ENCODE measurements around the gene MFSD2A.

Gene MFSD2A

DNA sequence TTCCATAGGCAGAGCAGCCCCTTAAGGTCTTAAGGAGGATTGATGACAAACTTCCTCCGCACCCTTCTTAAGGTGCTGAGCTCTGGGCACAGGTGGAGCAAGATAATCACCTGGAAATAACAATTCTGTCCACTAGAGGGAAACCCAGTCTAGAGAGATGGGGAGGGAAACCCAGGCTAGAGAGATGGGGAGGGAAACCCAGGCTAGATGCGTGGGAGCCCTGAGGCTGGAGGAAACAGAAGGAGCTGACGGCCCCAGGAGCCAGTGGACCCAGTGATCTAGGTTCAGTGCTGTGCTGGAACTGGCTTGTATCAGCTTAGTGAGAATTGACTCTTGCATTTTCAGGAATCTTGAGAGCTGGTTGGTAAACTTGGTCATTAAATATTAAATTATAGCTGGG is 35.4 kb upstream of the MFSD2A start:
- ATAC-seq = peak; percentile 95
- no peak for TF ChIP-seq CSDC2 (CRISPR knock-in tag; IDR thresholded peaks at IDR 0.05)
- TF ChIP-seq, protein P1, sequence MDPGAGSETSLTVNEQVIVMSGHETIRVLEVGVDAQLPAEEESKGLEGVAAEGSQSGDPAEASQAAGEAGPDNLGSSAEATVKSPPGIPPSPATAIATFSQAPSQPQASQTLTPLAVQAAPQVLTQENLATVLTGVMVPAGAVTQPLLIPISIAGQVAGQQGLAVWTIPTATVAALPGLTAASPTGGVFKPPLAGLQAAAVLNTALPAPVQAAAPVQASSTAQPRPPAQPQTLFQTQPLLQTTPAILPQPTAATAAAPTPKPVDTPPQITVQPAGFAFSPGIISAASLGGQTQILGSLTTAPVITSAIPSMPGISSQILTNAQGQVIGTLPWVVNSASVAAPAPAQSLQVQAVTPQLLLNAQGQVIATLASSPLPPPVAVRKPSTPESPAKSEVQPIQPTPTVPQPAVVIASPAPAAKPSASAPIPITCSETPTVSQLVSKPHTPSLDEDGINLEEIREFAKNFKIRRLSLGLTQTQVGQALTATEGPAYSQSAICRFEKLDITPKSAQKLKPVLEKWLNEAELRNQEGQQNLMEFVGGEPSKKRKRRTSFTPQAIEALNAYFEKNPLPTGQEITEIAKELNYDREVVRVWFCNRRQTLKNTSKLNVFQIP (CRISPR knock-in tag; IDR thresholded peaks at IDR 0.05; ENCODE audit: borderline replicate concordance, low read depth) = no peak
- no peak for TF ChIP-seq TOX (CRISPR knock-in tag; IDR thresholded peaks at IDR 0.05; ENCODE audit: borderline replicate concordance)
- TF ChIP-seq ZC3H10 (CRISPR knock-in tag; IDR thresholded peaks at IDR 0.05) = no peak
- TF ChIP-seq ZNF8 (CRISPR knock-in tag; IDR thresholded peaks at IDR 0.05) = no peak
- no peak for TF ChIP-seq ARNTL (CRISPR knock-in tag; IDR thresholded peaks at IDR 0.05; ENCODE audit: borderline replicate concordance, low read depth)
- no peak for TF ChIP-seq ZNF70 (CRISPR knock-in tag; IDR thresholded peaks at IDR 0.05)
- TF ChIP-seq ISL1 (CRISPR knock-in tag; IDR thresholded peaks at IDR 0.05) = no peak
- TF ChIP-seq, protein P2, sequence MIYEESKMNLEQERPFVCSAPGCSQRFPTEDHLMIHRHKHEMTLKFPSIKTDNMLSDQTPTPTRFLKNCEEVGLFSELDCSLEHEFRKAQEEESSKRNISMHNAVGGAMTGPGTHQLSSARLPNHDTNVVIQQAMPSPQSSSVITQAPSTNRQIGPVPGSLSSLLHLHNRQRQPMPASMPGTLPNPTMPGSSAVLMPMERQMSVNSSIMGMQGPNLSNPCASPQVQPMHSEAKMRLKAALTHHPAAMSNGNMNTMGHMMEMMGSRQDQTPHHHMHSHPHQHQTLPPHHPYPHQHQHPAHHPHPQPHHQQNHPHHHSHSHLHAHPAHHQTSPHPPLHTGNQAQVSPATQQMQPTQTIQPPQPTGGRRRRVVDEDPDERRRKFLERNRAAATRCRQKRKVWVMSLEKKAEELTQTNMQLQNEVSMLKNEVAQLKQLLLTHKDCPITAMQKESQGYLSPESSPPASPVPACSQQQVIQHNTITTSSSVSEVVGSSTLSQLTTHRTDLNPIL (CRISPR knock-in tag; IDR thresholded peaks at IDR 0.05; ENCODE audit: low read depth) = no peak
- TF ChIP-seq ESRRG (CRISPR knock-in tag; IDR thresholded peaks at IDR 0.05) = no peak
- no peak for TF ChIP-seq GLIS3 (CRISPR knock-in tag; IDR thresholded peaks at IDR 0.05)
- TF ChIP-seq TCF4 (CRISPR knock-in tag; IDR thresholded peaks at IDR 0.05; ENCODE audit: borderline replicate concordance) = no peak
- no peak for TF ChIP-seq OSR1 (CRISPR knock-in tag; IDR thresholded peaks at IDR 0.05)
- no peak for TF ChIP-seq BACH2 (CRISPR knock-in tag; IDR thresholded peaks at IDR 0.05; ENCODE audit: borderline replicate concordance)
- no peak for TF ChIP-seq ZNF565 (CRISPR knock-in tag; conservative IDR thresholded peaks at IDR 0.05; ENCODE audit: low read depth)

DNA sequence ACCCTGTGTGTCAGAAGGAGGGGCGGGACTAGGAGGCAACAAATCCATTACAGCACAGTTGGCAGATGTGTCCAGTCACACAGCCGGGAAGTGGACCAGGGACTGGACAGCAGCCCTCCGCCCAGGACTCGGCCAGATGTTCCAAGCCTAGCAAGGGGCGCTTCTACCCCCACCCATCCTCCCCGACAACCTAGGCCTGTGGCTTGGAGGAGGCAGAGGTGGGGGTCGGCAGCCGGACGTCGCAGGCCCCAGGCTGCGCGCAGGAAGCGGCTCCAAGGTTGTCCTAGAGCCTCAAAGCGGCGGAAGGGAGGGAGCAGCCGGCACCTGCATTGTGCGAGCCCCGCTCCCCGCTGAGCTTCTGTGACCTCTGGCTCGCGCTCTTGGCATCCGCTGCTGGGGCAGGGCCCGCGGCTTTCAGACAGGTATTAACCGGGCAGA is 32.7 kb upstream of the MFSD2A start:
- ATAC-seq = no peak
- TF ChIP-seq GLIS3 (CRISPR knock-in tag; IDR thresholded peaks at IDR 0.05) (no peak), ARNTL (CRISPR knock-in tag; IDR thresholded peaks at IDR 0.05; ENCODE audit: borderline replicate concordance, low read depth) (no peak), ZNF565 (CRISPR knock-in tag; conservative IDR thresholded peaks at IDR 0.05; ENCODE audit: low read depth) (no peak), ESRRG (CRISPR knock-in tag; IDR thresholded peaks at IDR 0.05) (no peak), TOX (CRISPR knock-in tag; IDR thresholded peaks at IDR 0.05; ENCODE audit: borderline replicate concordance) (no peak), ZNF8 (CRISPR knock-in tag; IDR thresholded peaks at IDR 0.05) (no peak), RARB (CRISPR knock-in tag; IDR thresholded peaks at IDR 0.05) (no peak), SNAI2 (CRISPR knock-in tag; IDR thresholded peaks at IDR 0.05) (no peak), ZFP30 (CRISPR knock-in tag; IDR thresholded peaks at IDR 0.05) (no peak), CSDC2 (CRISPR knock-in tag; IDR thresholded peaks at IDR 0.05) (no peak)
- TF ChIP-seq, protein P3, sequence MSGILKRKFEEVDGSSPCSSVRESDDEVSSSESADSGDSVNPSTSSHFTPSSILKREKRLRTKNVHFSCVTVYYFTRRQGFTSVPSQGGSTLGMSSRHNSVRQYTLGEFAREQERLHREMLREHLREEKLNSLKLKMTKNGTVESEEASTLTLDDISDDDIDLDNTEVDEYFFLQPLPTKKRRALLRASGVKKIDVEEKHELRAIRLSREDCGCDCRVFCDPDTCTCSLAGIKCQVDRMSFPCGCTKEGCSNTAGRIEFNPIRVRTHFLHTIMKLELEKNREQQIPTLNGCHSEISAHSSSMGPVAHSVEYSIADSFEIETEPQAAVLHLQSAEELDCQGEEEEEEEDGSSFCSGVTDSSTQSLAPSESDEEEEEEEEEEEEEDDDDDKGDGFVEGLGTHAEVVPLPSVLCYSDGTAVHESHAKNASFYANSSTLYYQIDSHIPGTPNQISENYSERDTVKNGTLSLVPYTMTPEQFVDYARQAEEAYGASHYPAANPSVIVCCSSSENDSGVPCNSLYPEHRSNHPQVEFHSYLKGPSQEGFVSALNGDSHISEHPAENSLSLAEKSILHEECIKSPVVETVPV (CRISPR knock-in tag; IDR thresholded peaks at IDR 0.05) = no peak
- TF ChIP-seq, protein P4, sequence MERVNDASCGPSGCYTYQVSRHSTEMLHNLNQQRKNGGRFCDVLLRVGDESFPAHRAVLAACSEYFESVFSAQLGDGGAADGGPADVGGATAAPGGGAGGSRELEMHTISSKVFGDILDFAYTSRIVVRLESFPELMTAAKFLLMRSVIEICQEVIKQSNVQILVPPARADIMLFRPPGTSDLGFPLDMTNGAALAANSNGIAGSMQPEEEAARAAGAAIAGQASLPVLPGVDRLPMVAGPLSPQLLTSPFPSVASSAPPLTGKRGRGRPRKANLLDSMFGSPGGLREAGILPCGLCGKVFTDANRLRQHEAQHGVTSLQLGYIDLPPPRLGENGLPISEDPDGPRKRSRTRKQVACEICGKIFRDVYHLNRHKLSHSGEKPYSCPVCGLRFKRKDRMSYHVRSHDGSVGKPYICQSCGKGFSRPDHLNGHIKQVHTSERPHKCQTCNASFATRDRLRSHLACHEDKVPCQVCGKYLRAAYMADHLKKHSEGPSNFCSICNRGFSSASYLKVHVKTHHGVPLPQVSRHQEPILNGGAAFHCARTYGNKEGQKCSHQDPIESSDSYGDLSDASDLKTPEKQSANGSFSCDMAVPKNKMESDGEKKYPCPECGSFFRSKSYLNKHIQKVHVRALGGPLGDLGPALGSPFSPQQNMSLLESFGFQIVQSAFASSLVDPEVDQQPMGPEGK (CRISPR knock-in tag; IDR thresholded peaks at IDR 0.05; ENCODE audit: borderline replicate concordance) = no peak
- TF ChIP-seq, protein P1 (CRISPR knock-in tag; IDR thresholded peaks at IDR 0.05; ENCODE audit: borderline replicate concordance, low read depth) = no peak

DNA sequence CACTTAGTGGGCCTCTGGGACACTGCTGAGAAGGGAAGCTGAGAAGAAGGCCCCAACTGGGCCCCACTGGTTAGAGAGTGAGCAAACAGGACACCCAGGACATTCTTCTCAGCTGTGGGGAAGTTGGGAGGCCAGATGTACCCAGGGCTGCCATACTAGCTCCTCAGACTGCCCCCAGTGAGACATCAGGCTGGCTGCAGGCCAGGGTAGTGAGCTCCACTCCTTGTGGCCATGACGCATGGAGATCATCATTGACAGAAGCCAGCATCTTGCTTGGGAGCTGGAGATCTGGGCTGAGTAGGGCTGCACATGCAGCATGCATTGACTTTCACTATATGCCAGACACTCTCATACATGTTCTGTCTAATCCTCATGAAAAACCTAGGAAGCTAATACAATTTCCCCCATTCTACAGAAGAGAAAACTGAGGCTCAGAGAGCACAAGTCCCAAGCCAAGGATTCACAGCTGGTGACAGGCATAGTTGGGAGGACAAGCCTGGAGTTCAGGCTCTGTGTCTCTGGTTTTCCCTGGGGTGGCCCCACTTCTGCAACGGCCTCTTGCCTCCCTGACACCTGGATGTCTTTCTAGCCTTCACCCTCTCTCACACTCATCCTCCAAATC is 29.1 kb upstream of the MFSD2A start:
- ATAC-seq = no peak
- TF ChIP-seq OSR1 (CRISPR knock-in tag; IDR thresholded peaks at IDR 0.05) (no peak), ZNF70 (CRISPR knock-in tag; IDR thresholded peaks at IDR 0.05) (no peak), ZFP3 (CRISPR knock-in tag; IDR thresholded peaks at IDR 0.05) (no peak), ZNF8 (CRISPR knock-in tag; IDR thresholded peaks at IDR 0.05) (no peak), CSDC2 (CRISPR knock-in tag; IDR thresholded peaks at IDR 0.05) (no peak), ISL1 (CRISPR knock-in tag; IDR thresholded peaks at IDR 0.05) (no peak), RARB (CRISPR knock-in tag; IDR thresholded peaks at IDR 0.05) (no peak), ZFP30 (CRISPR knock-in tag; IDR thresholded peaks at IDR 0.05) (no peak), ZC3H10 (CRISPR knock-in tag; IDR thresholded peaks at IDR 0.05) (no peak), TOX (CRISPR knock-in tag; IDR thresholded peaks at IDR 0.05; ENCODE audit: borderline replicate concordance) (no peak)
- TF ChIP-seq, protein P2 (CRISPR knock-in tag; IDR thresholded peaks at IDR 0.05; ENCODE audit: low read depth) = no peak
- TF ChIP-seq, protein P5, sequence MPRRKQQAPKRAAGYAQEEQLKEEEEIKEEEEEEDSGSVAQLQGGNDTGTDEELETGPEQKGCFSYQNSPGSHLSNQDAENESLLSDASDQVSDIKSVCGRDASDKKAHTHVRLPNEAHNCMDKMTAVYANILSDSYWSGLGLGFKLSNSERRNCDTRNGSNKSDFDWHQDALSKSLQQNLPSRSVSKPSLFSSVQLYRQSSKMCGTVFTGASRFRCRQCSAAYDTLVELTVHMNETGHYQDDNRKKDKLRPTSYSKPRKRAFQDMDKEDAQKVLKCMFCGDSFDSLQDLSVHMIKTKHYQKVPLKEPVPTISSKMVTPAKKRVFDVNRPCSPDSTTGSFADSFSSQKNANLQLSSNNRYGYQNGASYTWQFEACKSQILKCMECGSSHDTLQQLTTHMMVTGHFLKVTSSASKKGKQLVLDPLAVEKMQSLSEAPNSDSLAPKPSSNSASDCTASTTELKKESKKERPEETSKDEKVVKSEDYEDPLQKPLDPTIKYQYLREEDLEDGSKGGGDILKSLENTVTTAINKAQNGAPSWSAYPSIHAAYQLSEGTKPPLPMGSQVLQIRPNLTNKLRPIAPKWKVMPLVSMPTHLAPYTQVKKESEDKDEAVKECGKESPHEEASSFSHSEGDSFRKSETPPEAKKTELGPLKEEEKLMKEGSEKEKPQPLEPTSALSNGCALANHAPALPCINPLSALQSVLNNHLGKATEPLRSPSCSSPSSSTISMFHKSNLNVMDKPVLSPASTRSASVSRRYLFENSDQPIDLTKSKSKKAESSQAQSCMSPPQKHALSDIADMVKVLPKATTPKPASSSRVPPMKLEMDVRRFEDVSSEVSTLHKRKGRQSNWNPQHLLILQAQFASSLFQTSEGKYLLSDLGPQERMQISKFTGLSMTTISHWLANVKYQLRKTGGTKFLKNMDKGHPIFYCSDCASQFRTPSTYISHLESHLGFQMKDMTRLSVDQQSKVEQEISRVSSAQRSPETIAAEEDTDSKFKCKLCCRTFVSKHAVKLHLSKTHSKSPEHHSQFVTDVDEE (CRISPR knock-in tag; IDR thresholded peaks at IDR 0.05) = no peak
- TF ChIP-seq, protein P3 (CRISPR knock-in tag; IDR thresholded peaks at IDR 0.05) = no peak
